Lower lobe of right lung (tissue), 2 donors: ENCODE data around the gene PI16. TPM values are rescaled to one million over a fixed set of nuclear protein-coding genes. Genes with fewer than 3 reads are reported as not detected.

ENCODE experiments used
- ATAC-seq, 2 donors: fragments of 200-7000 bp; cut with Tn5 transposase; one replicate each; pipeline ENCODE4 v1.9.1; 2020 to 2022; ENCODE audit warnings: mild to moderate bottlenecking in 2 of 2, moderate library complexity in 2 of 2
- DNase-seq: peaks from one replicate; pipeline ENCODE4 v3.0.0-alpha.2; 2020
- H3K27ac ChIP-seq: fragments of 200-600 bp; one replicate; pipeline ENCODE4 v1.8.0; 2022
- H3K27me3 ChIP-seq: fragments of 200-600 bp; one replicate; pipeline ENCODE4 v1.8.0; 2022; ENCODE audit warnings: low read depth
- H3K36me3 ChIP-seq: fragments of 200-600 bp; one replicate; pipeline ENCODE4 v1.8.0; 2022; ENCODE audit warnings: mild to moderate bottlenecking
- H3K4me1 ChIP-seq: fragments of 200-600 bp; one replicate; pipeline ENCODE4 v1.8.0; 2022
- H3K4me3 ChIP-seq: fragments of 200-600 bp; one replicate; pipeline ENCODE4 v1.8.0; 2022; ENCODE audit warnings: mild to moderate bottlenecking
- H3K9me3 ChIP-seq: fragments of 200-600 bp; one replicate; pipeline ENCODE4 v1.8.0; 2022
- intact Hi-C: fragments of 100-400 bp; cut with DNase I; formaldehyde crosslinking; loops from one replicate; pipeline ENCODE4 v1.11.0; 2022
- total RNA-seq: library from RNA; stranded (reverse); fragmentation: NEBNext Ultra II Directional; extraction: Animal tissue kit (Norgen Biotek cat#: 25700); gene quantifications from one replicate; pipeline ENCODE4 v1.2.1, GENCODE V29; 2021
- TF ChIP-seq, protein P1 (sequence below): fragments of 200-600 bp; IDR thresholded peaks from one replicate; pipeline ENCODE4 v1.8.0; 2022; ENCODE audit warnings: antibody characterized with exemption, mild to moderate bottlenecking
- donor health status: DM: no; HTN: yes; CAD: no; lungs with severe emphysema.

Gene PI16
- total RNA-seq, 1 donor from 2014 or later: 11.9 TPM

DNA sequence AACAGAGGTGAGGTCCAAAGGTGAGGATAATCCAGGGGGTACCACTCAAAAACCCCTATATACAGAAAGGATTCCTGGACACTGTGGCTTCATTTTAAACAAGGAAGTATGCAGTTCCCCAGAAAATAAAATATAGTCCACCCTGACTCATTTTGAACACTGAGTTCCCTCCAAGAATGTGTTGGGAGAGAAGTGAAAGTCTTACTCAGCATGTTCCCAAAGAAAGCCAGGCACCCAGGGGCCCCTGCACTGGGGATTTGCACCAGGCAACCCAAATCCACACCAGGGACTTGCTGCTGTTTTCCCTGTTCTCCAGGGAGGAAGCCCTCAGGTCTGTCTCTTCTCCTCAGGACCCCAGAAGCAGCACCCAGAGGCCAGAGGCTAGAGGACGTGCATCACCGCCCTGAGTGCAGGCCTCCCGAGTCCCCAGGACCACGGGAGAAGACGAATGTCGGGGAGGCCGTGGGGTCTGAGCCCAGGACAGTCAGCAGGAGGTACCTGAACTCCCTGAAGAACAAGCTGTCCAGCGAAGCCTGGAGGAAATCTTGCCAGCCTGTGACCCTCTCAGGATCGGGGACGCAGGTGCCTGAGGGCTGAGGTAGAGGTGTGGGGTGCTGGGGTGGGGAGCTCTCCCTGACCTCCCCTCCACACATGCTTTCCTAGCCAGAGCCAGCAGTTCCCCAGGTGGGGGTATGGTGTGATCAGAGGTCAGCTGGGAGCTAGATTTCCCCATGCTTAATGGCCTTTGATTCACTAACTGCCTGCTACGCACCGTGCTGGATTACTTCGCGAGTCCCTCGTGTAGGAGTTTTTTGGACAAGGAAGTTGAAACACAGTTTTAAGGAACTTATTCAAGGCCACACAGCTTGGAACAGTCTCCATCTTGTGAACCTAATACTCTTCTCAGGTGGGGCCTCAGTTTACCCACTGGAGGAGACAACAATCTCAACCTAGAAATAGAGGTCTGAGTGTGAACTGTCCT lies 54.2 kb downstream of the PI16 start:
- Histone ChIP-seq H3K27ac (peak overlapping the region; percentile 51), H3K27me3 (no peaks in the 10 kb centered on the region), H3K9me3 (no peaks in the 10 kb centered on the region), H3K4me3 (no peak overlapping the region), H3K36me3 (peaks cover 25% of the 10 kb centered on the region), H3K4me1 (no peaks in the 10 kb centered on the region)
- DNase-seq (no peak), ATAC-seq (peak; percentile 44 to 53)
- intact Hi-C loops: no loop called here
- TF ChIP-seq, protein P1, sequence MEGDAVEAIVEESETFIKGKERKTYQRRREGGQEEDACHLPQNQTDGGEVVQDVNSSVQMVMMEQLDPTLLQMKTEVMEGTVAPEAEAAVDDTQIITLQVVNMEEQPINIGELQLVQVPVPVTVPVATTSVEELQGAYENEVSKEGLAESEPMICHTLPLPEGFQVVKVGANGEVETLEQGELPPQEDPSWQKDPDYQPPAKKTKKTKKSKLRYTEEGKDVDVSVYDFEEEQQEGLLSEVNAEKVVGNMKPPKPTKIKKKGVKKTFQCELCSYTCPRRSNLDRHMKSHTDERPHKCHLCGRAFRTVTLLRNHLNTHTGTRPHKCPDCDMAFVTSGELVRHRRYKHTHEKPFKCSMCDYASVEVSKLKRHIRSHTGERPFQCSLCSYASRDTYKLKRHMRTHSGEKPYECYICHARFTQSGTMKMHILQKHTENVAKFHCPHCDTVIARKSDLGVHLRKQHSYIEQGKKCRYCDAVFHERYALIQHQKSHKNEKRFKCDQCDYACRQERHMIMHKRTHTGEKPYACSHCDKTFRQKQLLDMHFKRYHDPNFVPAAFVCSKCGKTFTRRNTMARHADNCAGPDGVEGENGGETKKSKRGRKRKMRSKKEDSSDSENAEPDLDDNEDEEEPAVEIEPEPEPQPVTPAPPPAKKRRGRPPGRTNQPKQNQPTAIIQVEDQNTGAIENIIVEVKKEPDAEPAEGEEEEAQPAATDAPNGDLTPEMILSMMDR: no peak

DNA sequence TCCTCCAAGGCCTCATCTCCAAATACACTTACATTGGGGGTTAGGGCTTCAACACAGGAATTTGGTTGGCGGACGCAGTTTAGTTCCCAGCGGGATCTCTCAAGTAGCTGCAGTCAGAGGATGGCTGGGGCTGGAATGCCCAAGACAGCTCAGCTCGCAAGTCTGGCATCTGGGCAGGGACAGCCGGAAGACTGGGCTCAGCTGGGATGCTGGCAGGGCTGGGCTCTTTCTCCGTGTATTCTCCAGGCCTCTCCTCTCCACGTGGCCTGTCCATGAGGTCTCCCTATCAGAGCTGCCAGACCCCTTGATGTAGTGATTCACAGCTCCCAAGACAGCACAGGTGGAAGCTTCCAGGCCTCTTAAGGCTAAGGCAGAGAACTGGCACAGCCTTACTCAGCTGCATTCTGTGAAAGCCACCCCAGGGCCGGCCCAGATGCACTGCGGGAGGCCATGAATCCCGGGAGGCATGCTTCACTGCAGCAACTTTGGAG lies 55.9 kb downstream of the PI16 start:
- intact Hi-C loops: no loop called here
- Histone ChIP-seq H3K36me3 (peaks cover 41% of the 10 kb centered on the region), H3K27me3 (no peaks in the 10 kb centered on the region), H3K4me3 (no peak overlapping the region), H3K4me1 (no peaks in the 10 kb centered on the region), H3K27ac (no peak overlapping the region), H3K9me3 (no peaks in the 10 kb centered on the region)
- ATAC-seq (no peak), DNase-seq (no peak)
- TF ChIP-seq, protein P1: no peak

DNA sequence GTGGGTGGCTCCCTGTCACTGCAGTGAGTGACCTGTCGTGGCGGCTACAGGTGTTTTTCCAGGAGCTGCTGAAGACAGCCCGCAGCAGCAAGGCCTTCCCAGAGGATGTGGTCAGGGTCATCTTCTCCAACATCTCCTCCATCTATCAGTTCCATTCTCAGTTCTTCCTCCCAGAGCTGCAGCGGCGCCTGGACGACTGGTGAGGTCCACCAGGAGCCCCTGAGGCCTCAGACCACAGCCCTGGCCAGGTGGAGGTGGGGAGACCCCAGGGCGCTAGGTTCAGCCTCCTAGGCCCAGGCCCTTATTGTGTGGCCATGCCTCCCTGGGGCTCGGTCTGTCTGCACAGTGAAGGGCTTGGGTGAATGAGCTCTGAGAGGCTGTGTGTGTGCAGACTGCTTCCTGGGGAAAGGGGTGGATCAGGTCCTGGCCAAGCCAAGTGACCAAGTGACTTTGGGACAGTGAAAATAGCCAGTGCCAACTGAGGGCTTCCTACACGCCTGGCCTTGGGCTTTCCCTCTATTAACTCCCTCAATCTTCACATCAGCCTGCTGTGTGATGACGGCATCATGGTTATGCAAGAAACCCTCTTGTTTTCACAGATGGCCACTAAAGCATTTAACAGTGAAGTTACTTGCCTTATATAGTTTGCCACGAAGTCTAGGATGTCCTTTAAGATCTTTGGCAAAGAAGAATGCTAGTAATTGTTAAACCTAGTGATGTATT lies 57.3 kb downstream of the PI16 start:
- Histone ChIP-seq H3K9me3 (no peaks in the 10 kb centered on the region), H3K4me3 (no peak overlapping the region), H3K4me1 (no peaks in the 10 kb centered on the region), H3K27ac (no peak overlapping the region), H3K27me3 (no peaks in the 10 kb centered on the region), H3K36me3 (peaks cover 42% of the 10 kb centered on the region)
- intact Hi-C loops: no loop called here
- ATAC-seq: no peak
- DNase-seq: no peak
- TF ChIP-seq, protein P1: no peak

DNA sequence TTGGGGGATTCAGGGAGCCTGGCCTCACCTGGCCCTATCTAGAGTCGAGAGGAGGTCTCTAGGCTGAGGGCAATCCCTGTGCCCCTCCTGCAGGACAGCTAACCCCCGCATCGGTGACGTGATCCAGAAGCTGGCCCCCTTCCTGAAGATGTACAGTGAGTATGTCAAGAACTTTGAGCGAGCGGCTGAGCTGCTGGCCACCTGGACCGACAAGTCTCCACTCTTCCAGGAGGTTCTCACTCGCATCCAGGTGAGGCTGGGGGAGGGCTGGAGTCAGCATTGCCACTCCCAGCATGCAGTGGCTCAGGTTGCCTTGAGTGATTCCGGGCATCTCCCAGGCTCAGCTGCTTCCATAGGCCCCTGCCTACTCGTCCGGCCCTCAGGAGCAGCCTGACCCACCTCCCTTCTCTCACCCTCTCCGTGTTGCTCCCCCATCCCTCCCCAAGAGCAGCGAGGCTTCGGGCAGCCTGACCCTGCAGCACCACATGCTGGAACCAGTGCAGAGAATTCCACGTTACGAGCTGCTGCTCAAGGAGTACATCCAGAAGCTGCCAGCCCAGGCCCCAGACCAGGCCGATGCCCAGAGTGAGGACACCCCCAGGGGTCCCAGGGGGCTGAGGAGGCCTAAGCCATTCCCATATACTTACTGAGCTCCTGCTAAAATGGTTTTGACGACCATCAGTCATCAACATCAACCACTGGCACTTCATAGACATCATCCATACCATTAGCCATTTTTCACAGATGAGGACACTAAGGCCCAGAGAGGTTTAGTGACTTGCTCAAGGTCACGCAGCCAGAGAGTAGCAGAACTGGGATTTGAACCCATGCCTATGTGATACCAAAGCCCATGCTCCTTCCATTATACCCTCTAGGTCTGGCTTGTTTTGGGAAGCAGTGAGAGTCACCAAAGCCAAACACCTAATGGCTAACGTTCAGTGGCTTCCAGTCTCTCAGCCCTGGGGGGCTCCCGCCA lies 59.3 kb downstream of the PI16 start:
- H3K27me3 ChIP-seq: no peaks in the 10 kb centered on the region
- H3K4me1 ChIP-seq: peaks cover 13% of the 10 kb centered on the region
- H3K36me3 ChIP-seq: peaks cover 46% of the 10 kb centered on the region
- TF ChIP-seq, protein P1: no peak
- H3K4me3 ChIP-seq: no peak overlapping the region
- ATAC-seq (no peak), DNase-seq (no peak)
- H3K27ac ChIP-seq: no peak overlapping the region
- no peaks in the 10 kb centered on the region for H3K9me3 ChIP-seq
- intact Hi-C loops: no loop called here

Other genes with a start within 250 kb of the PI16 start
- 2.4 TPM for gene CPNE5, start 115.3 kb upstream of the PI16 start, total RNA-seq
- 14.4 TPM for gene PPIL1, start 79.9 kb upstream of the PI16 start, total RNA-seq
- 54.7 TPM for gene C6orf89, start 68.8 kb upstream of the PI16 start, total RNA-seq
- gene MTCH1, start 31.5 kb downstream of the PI16 start, total RNA-seq: 194 TPM
- gene FGD2, start 50.9 kb downstream of the PI16 start, total RNA-seq: 103 TPM
- gene PIM1, start 215.4 kb downstream of the PI16 start, total RNA-seq: 56.8 TPM